Measurements from ENCODE around the gene HMCN1. TPM values are rescaled to one million over a fixed set of nuclear protein-coding genes. Genes with fewer than 3 reads are reported as not detected.

Gene HMCN1
- total RNA-seq, 1 experiment from 2014 or later = 0.23 TPM

GRCh38 chr1:186149591-186149990 is 415.4 kb downstream of the HMCN1 start:
- intact Hi-C loops (cut with micrococcal nuclease; ENCODE audit: unreplicated experiment) (no loop called here), in situ Hi-C loops (cut with HindIII; ENCODE audit: low pct_unique_long_range_greater_than_20kb, low sequenced_read_pairs) (no loop called here)
- DNase-seq (ENCODE audit: low read depth, low spot score) (no peak), ATAC-seq (no peak)
- CTCF ChIA-PET = no interaction called here
- Histone ChIP-seq H3K4me3 (ENCODE audit: low read depth in 2 of 2, low read length in 2 of 2) (no peak overlapping the region), H3K27ac (ENCODE audit: low read length) (no peak overlapping the region), H3K4me1 (ENCODE audit: control insufficient read depth, insufficient read depth, low read length) (peaks cover 4% of the 10 kb centered on the region; the same call in 1 of the 2 replicates), H3K9me3 (ENCODE audit: control insufficient read depth, insufficient read depth, low read depth, low read length) (no peaks in the 10 kb centered on the region), H3K27me3 (ENCODE audit: control insufficient read depth, insufficient read depth, low read length) (no peaks in the 10 kb centered on the region), H3K36me3 (ENCODE audit: control insufficient read depth, insufficient read depth, low read length) (no peaks in the 10 kb centered on the region)
- BruUV-seq (replicated peaks) = no TSS peak
- POLR2A ChIA-PET = no interaction called here
- TF ChIP-seq SIN3A (IDR thresholded peaks at IDR 0.05; ENCODE audit: borderline replicate concordance, insufficient read depth, low read depth, low read length) = no peak
- no peak for TF ChIP-seq REST (IDR thresholded peaks at IDR 0.05; ENCODE audit: insufficient read depth in 1 of 2, low read depth in 2 of 2, low read length in 1 of 2)
- TF ChIP-seq POLR2AphosphoS5 (IDR thresholded peaks at IDR 0.05; ENCODE audit: low read depth, low read length) = no peak
- no peak for TF ChIP-seq CTCF (IDR thresholded peaks at IDR 0.05)
- TF ChIP-seq TCF7L2 (IDR thresholded peaks at IDR 0.05; ENCODE audit: low read depth, low read length) = no peak

GRCh38 chr1:186152227-186152619 is 418.0 kb downstream of the HMCN1 start:
- in situ Hi-C loops (cut with HindIII; ENCODE audit: low pct_unique_long_range_greater_than_20kb, low sequenced_read_pairs) (no loop called here), intact Hi-C loops (cut with micrococcal nuclease; ENCODE audit: unreplicated experiment) (loop anchor here (10.0 kb wide), 1 partner anchor 63 kb away; no protein-coding TSS in a partner anchor)
- Histone ChIP-seq H3K36me3 (ENCODE audit: control insufficient read depth, insufficient read depth, low read length) (no peaks in the 10 kb centered on the region), H3K4me1 (ENCODE audit: control insufficient read depth, insufficient read depth, low read length) (peaks cover 4% of the 10 kb centered on the region; the same call in 1 of the 2 replicates), H3K4me3 (ENCODE audit: low read depth in 2 of 2, low read length in 2 of 2) (no peak overlapping the region), H3K27me3 (ENCODE audit: control insufficient read depth, insufficient read depth, low read length) (no peaks in the 10 kb centered on the region), H3K9me3 (ENCODE audit: control insufficient read depth, insufficient read depth, low read depth, low read length) (no peaks in the 10 kb centered on the region), H3K27ac (ENCODE audit: low read length) (no peak overlapping the region; the same call in 1 of the 2 replicates)
- POLR2A ChIA-PET = no interaction called here
- CTCF ChIA-PET = no interaction called here
- DNase-seq (ENCODE audit: low read depth, low spot score) (no peak), ATAC-seq (no peak)
- no TSS peak for BruUV-seq (replicated peaks)
- TF ChIP-seq SIN3A (IDR thresholded peaks at IDR 0.05; ENCODE audit: borderline replicate concordance, insufficient read depth, low read depth, low read length) (no peak), POLR2AphosphoS5 (IDR thresholded peaks at IDR 0.05; ENCODE audit: low read depth, low read length) (no peak), CTCF (IDR thresholded peaks at IDR 0.05) (no peak), REST (IDR thresholded peaks at IDR 0.05; ENCODE audit: insufficient read depth in 1 of 2, low read depth in 2 of 2, low read length in 1 of 2) (no peak), TCF7L2 (IDR thresholded peaks at IDR 0.05; ENCODE audit: low read depth, low read length) (no peak)

Data from Panc1 (cell line).